IPS DF 6.9 (cell line): ENCODE data around the gene PTAFR.

Source experiments
- DNase-seq: peaks from one replicate; pipeline ENCODE4 v3.0.0-alpha.2; 2013; ENCODE audit warnings: low read depth, low spot score
- H3K27ac ChIP-seq: one replicate; pipeline ENCODE4 v1.5.1; 2013; ENCODE audit warnings: low read length, control low read depth
- H3K27me3 ChIP-seq: 2 replicates; pipeline ENCODE4 v1.6.1; 2013; ENCODE audit warnings: mild to moderate bottlenecking, low read length; ENCODE audit not compliant: control insufficient read depth, insufficient read depth
- H3K36me3 ChIP-seq: 2 replicates; pipeline ENCODE4 v1.6.1; 2013; ENCODE audit warnings: low read length; ENCODE audit not compliant: control insufficient read depth, insufficient read depth
- H3K4me1 ChIP-seq: 2 replicates; pipeline ENCODE4 v1.6.1; 2013; ENCODE audit warnings: low read length; ENCODE audit not compliant: control insufficient read depth, insufficient read depth
- H3K4me3 ChIP-seq: 2 replicates; pipeline ENCODE4 v1.5.1; 2013; ENCODE audit warnings: mild to moderate bottlenecking, low read length
- H3K9me3 ChIP-seq: 2 replicates; pipeline ENCODE4 v1.6.1; 2013; ENCODE audit warnings: low read length, inconsistent platforms; ENCODE audit not compliant: control insufficient read depth, insufficient read depth
- WGBS: extraction: QIAGEN DNeasy Blood & Tissue Kit; methylation state at CpG from one replicate; pipeline ENCODE4 v1.1.7; 2013; ENCODE audit warnings: mixed read lengths, missing lambda C conversion rate; ENCODE audit not compliant: insufficient read length, insufficient coverage; 5-methylcytosine and 5-hydroxymethylcytosine counted together

Gene PTAFR

GRCh38 chr1:28130901-28131300 lies 45.6 kb downstream of the PTAFR start:
- no peak overlapping the region for H3K27ac ChIP-seq
- H3K4me1 ChIP-seq: no peaks in the 10 kb centered on the region
- WGBS: no CpG with 5 or more reads among the region's 6 CpGs
- no peaks in the 10 kb centered on the region for H3K27me3 ChIP-seq
- no peaks in the 10 kb centered on the region for H3K36me3 ChIP-seq
- H3K4me3 ChIP-seq: no peak overlapping the region
- H3K9me3 ChIP-seq: no peaks in the 10 kb centered on the region
- no peak for DNase-seq

- DNase-seq: no peak
- Histone ChIP-seq H3K27ac (no peak overlapping the region), H3K36me3 (no peaks in the 10 kb centered on the region), H3K4me3 (no peak overlapping the region), H3K9me3 (no peaks in the 10 kb centered on the region), H3K4me1 (no peaks in the 10 kb centered on the region), H3K27me3 (no peaks in the 10 kb centered on the region)
- no CpG with 5 or more reads among the region's 1 CpG for WGBS
These were observed 47.3 kb downstream of the PTAFR start for GRCh38 chr1:28129150-28129549.

GRCh38 chr1:28127617-28128257 lies 48.8 kb downstream of the PTAFR start:
- DNase-seq: no peak
- Histone ChIP-seq H3K9me3 (no peaks in the 10 kb centered on the region), H3K27me3 (no peaks in the 10 kb centered on the region), H3K4me1 (no peaks in the 10 kb centered on the region), H3K4me3 (no peak overlapping the region), H3K27ac (no peak overlapping the region), H3K36me3 (no peaks in the 10 kb centered on the region)
- no CpG with 5 or more reads among the region's 3 CpGs for WGBS

- no peaks in the 10 kb centered on the region for H3K27me3 ChIP-seq
- no peak overlapping the region for H3K27ac ChIP-seq
- no CpG with 5 or more reads among the region's 5 CpGs for WGBS
- no peak for DNase-seq
- no peaks in the 10 kb centered on the region for H3K4me1 ChIP-seq
- no peaks in the 10 kb centered on the region for H3K9me3 ChIP-seq
- H3K4me3 ChIP-seq: no peak overlapping the region
- H3K36me3 ChIP-seq: no peaks in the 10 kb centered on the region
These were observed 49.6 kb downstream of the PTAFR start for GRCh38 chr1:28126783-28127490.

DNA sequence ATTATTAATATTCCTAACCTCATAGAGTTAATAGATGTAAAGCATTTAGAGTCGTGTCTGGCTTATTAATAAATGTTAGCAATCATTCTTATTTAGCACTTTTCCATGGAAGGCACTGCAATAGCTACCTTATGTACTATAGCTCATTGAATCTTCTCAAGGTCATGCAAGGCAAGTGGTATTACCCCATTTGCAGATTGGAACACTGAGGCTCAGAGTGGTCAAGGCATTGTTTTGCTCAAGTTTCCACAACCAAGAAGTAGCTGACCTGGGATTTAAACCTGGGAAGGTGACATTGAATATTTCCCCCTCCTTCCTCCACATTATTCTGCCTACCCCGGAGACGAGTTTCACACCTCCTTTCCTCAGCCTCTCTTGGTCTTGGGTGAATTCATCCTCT lies 50.3 kb downstream of the PTAFR start:
- no peaks in the 10 kb centered on the region for H3K9me3 ChIP-seq
- no peaks in the 10 kb centered on the region for H3K4me1 ChIP-seq
- no peak overlapping the region for H3K4me3 ChIP-seq
- no peak for DNase-seq
- H3K27me3 ChIP-seq: no peaks in the 10 kb centered on the region
- no peak overlapping the region for H3K27ac ChIP-seq
- no CpG with 5 or more reads among the region's 3 CpGs for whole genome bisulfite sequencing
- H3K36me3 ChIP-seq: no peaks in the 10 kb centered on the region; the same call in 1 of the 2 replicates

- Histone ChIP-seq H3K36me3 (no peaks in the 10 kb centered on the region; the same call in 1 of the 2 replicates), H3K4me1 (no peaks in the 10 kb centered on the region), H3K27me3 (no peaks in the 10 kb centered on the region), H3K27ac (no peak overlapping the region), H3K9me3 (no peaks in the 10 kb centered on the region), H3K4me3 (no peak overlapping the region)
- WGBS: no CpG with 5 or more reads among the region's 4 CpGs
- DNase-seq: no peak
These were observed 53.0 kb downstream of the PTAFR start for GRCh38 chr1:28123461-28123961.

GRCh38 chr1:28122183-28122582 lies 54.3 kb downstream of the PTAFR start:
- Histone ChIP-seq H3K4me3 (no peak overlapping the region), H3K4me1 (no peaks in the 10 kb centered on the region), H3K27ac (no peak overlapping the region), H3K9me3 (no peaks in the 10 kb centered on the region), H3K27me3 (no peaks in the 10 kb centered on the region), H3K36me3 (no peaks in the 10 kb centered on the region; the same call in 1 of the 2 replicates)
- DNase-seq: no peak
- no CpG with 5 or more reads among the region's 3 CpGs for WGBS

DNA sequence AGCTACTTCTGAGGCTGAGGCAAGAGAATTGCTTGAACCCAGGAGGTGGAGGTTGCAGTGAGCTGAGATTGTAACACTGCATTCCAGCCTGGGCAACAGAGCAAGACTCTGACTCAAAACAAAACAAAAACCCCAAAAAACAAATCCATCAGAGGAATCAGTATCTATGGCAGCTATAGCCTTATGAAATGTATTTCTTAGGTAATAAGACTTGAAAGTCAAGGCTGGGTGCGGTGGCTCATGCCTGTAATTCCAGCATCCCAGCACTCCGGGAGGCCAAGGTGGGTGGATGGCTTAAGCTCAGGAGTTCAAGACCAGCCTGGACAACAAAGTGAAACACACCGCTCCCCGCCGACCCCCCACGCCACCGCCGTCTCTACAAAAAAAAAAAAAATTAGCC lies 56.9 kb downstream of the PTAFR start:
- WGBS: no CpG with 5 or more reads among the region's 8 CpGs
- no peak overlapping the region for H3K4me3 ChIP-seq
- H3K27me3 ChIP-seq: no peaks in the 10 kb centered on the region
- no peaks in the 10 kb centered on the region for H3K4me1 ChIP-seq
- no peaks in the 10 kb centered on the region for H3K9me3 ChIP-seq
- DNase-seq: no peak
- no peaks in the 10 kb centered on the region; the same call in 1 of the 2 replicates for H3K36me3 ChIP-seq
- H3K27ac ChIP-seq: no peak overlapping the region

DNA sequence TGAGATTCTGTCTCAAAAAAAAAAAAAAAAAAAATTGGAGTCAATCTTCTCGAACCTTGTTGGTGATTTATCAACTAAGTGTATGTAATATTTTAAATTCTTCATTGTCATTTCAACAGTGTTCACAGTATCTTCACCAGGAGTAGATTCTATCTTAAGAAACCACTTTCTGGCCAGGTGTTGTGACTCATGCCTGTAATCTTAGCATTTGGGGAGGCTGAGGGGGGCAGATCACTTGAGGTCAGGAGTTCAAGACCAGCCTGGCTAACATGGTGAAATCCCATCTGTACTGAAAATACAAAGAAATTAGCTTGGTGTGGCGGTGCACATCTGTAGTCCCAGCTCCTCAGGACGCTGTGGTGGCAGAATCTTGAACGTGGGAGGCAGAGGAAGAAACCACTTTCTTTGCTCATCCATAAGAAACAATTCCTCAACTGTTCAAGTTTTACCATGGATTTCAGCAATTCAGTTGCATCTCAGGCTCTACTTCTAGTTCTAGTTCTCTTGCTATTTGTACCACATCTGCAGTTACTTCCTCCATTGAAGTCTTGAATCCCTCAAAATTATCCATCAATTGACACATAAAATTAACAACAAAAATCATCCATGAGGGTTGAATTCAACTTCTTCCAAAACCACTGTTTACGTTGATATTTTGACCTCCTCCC lies 57.7 kb downstream of the PTAFR start:
- Histone ChIP-seq H3K9me3 (no peaks in the 10 kb centered on the region), H3K4me1 (no peaks in the 10 kb centered on the region), H3K36me3 (no peaks in the 10 kb centered on the region; the same call in 1 of the 2 replicates), H3K27ac (no peak overlapping the region), H3K27me3 (no peaks in the 10 kb centered on the region), H3K4me3 (no peak overlapping the region)
- WGBS: no CpG with 5 or more reads among the region's 5 CpGs
- no peak for DNase-seq

- WGBS: no CpG with 5 or more reads among the region's 4 CpGs
- H3K4me3 ChIP-seq: no peak overlapping the region
- H3K27ac ChIP-seq: no peak overlapping the region
- no peaks in the 10 kb centered on the region for H3K9me3 ChIP-seq
- no peaks in the 10 kb centered on the region for H3K36me3 ChIP-seq
- no peaks in the 10 kb centered on the region for H3K4me1 ChIP-seq
- DNase-seq: no peak
- no peaks in the 10 kb centered on the region for H3K27me3 ChIP-seq
These were observed 61.2 kb downstream of the PTAFR start for GRCh38 chr1:28115267-28115666.
